CD4-positive, alpha-beta T cell (primary cell): ENCODE measurements around the gene BICRAL. TPM values are rescaled to one million over a fixed set of nuclear protein-coding genes. Genes with fewer than 3 reads are reported as not detected.
"Not testable (repeated sequence)": the region's sequence is repeated elsewhere in the genome, so short reads cannot be mapped to it uniquely, and the experiment has no call there.

ENCODE experiments used
- ATAC-seq: fragments of 200-7000 bp; cut with Tn5 transposase; one replicate; pipeline ENCODE4 v1.10.0; 2022; ENCODE audit warnings: mild to moderate bottlenecking; ENCODE audit not compliant: poor library complexity
- CTCF ChIA-PET: fragments of 350-600 bp; sonication (Branson Sonifier 250); formaldehyde crosslinking; loops from one replicate; lab custom pipeline; 2021; ENCODE audit warnings: antibody characterized with exemption, inconsistent platforms; lab: Charles Lee
- POLR2A ChIA-PET: fragments of 350-600 bp; sonication (Branson Sonifier 250); formaldehyde crosslinking; loops from one replicate; lab custom pipeline; 2021; ENCODE audit warnings: antibody characterized with exemption, inconsistent platforms; lab: Charles Lee
- DNase-seq, 14 experiments: peaks; one replicate each; pipeline ENCODE4 v3.0.0-alpha.2; 2013 to 2020; ENCODE audit warnings: mixed read lengths in 2 of 14
- H3K27ac ChIP-seq, 2 donors: one replicate each; pipeline versions ENCODE4 v1.5.1 to v1.7.0; 2013; ENCODE audit warnings: low read length in 2 of 2, low read depth in 1 of 2, mild to moderate bottlenecking in 1 of 2
- H3K27me3 ChIP-seq, 2 experiments: 1 replicate in 1 of 2; 2 replicates in 1 of 2; pipeline versions ENCODE4 v1.6.1 to v1.7.0; 2013; ENCODE audit warnings: low read length in 2 of 2, control low read depth in 1 of 2, mild to moderate bottlenecking in 1 of 2, moderate library complexity in 1 of 2; ENCODE audit not compliant: insufficient read depth in 2 of 2, control insufficient read depth in 1 of 2
- H3K36me3 ChIP-seq: one replicate; pipeline ENCODE4 v1.6.1; 2013; ENCODE audit warnings: low read length, control low read depth; ENCODE audit not compliant: insufficient read depth
- H3K4me1 ChIP-seq: one replicate; pipeline ENCODE4 v1.6.1; 2013; ENCODE audit warnings: low read length, control low read depth; ENCODE audit not compliant: insufficient read depth
- H3K4me3 ChIP-seq: one replicate; pipeline ENCODE4 v1.5.1; 2013; ENCODE audit warnings: mild to moderate bottlenecking, low read length, moderate library complexity
- H3K9me3 ChIP-seq, 2 experiments: 1 replicate in 1 of 2; 2 replicates in 1 of 2; pipeline versions ENCODE4 v1.6.1 to v1.7.0; 2013; ENCODE audit warnings: low read length in 2 of 2, mild to moderate bottlenecking in 2 of 2, control low read depth in 1 of 2, moderate library complexity in 1 of 2; ENCODE audit not compliant: control insufficient read depth in 1 of 2, insufficient read depth in 1 of 2
- H3K27ac Mint-ChIP-seq: one replicate; pipeline ENCODE4 v1.8.0; 2020; ENCODE audit warnings: mixed read lengths
- H3K27me3 Mint-ChIP-seq: one replicate; pipeline ENCODE4 v1.8.0; 2021; ENCODE audit warnings: mixed read lengths
- H3K36me3 Mint-ChIP-seq: one replicate; pipeline ENCODE4 v1.8.0; 2021; ENCODE audit warnings: low read depth, mixed read lengths
- H3K4me1 Mint-ChIP-seq: one replicate; pipeline ENCODE4 v1.8.0; 2021; ENCODE audit warnings: low read depth, mixed read lengths
- H3K4me3 Mint-ChIP-seq: one replicate; pipeline ENCODE4 v1.8.0; 2020; ENCODE audit warnings: mild to moderate bottlenecking, mixed read lengths
- H3K9me3 Mint-ChIP-seq: one replicate; pipeline ENCODE4 v1.8.0; 2020; ENCODE audit warnings: mixed read lengths
- CTCF ChIP-seq: fragments of 200-600 bp; IDR thresholded peaks from one replicate; pipeline ENCODE4 v1.8.0; 2022; ENCODE audit warnings: antibody characterized with exemption, mild to moderate bottlenecking
- intact Hi-C, 2 experiments: fragments of 100-400 bp; cut with DNase I in 1 of 2; cut with micrococcal nuclease in 1 of 2; formaldehyde crosslinking; loops; one replicate each; pipeline versions ENCODE4 v1.15.1 to v1.9.0; 2023 to 2025; cut with DNase I, micrococcal nuclease
- polyA plus RNA-seq, 2 donors: library from polyadenylated mRNA; unstranded; fragments of 120-200 nt; gene quantifications; one replicate each; pipeline ENCODE4 v1.2.1, GENCODE V29; 2013
- total RNA-seq, 174 experiments: library from RNA in 2 of 174; stranded (reverse) in 2 of 174; gene quantifications; one replicate each; pipeline ENCODE4 v1.2.3 and lab custom pipeline; 2021 to 2026

The BICRAL gene
- total RNA-seq (10 to 100 TPM; 15.0 to 15.8 TPM), total RNA-seq (lab: John Stamatoyannopoulos, UW) (10.9 to 130 (median 47.9) reads per million in 172 experiments)
- 25.5 TPM for polyA plus RNA-seq (2013, experiment 1 of 2)
- polyA plus RNA-seq (2013, experiment 2 of 2), result 28.9 TPM

- intact Hi-C loops, result loop anchor here (1.0 to 10.0 kb wide), 4 partner anchors 11 to 393 kb away; partner anchors contain the start of genes RPL7L1 (in 1 of the 2), SRF (in 1 of the 2) and TBCC (in 1 of the 2)
- peak within 1 kb of the TSS; percentile 100 for H3K27ac ChIP-seq
- peak within 1 kb of the TSS; percentile 81 for H3K4me3 ChIP-seq
- no peaks in the 10 kb centered on the region for H3K9me3 ChIP-seq
- no peak within 1 kb of the TSS for H3K27ac Mint-ChIP-seq
- POLR2A ChIA-PET, result interaction anchor here (0.5 to 22.3 kb wide), 38 partner anchors 9 to 1486 kb away, joined by 3 to 1427 read pairs (median 6); partner anchors contain the start of genes CNPY3, CUL7, HSP90AB1 and KLHDC3
- no peaks in the 10 kb centered on the region for H3K27me3 ChIP-seq
- DNase-seq (peak; percentile 58 to 88 (median 72)), ATAC-seq (peak; percentile 12)
- no peak for TF ChIP-seq CTCF
- no peaks in the 10 kb centered on the region for H3K9me3 Mint-ChIP-seq
- no peaks in the 10 kb centered on the region for H3K36me3 ChIP-seq
- H3K4me1 Mint-ChIP-seq, result peaks cover 37% of the 10 kb centered on the region
- H3K4me1 ChIP-seq, result peaks cover 48% of the 10 kb centered on the region
- peak within 1 kb of the TSS; percentile 100 for H3K4me3 Mint-ChIP-seq
- H3K27me3 Mint-ChIP-seq, result no peaks in the 10 kb centered on the region
- peaks cover 32% of the 10 kb centered on the region for H3K36me3 Mint-ChIP-seq
- CTCF ChIA-PET, result interaction anchor here (0.7 to 2.1 kb wide), 3 partner anchors 10 to 120 kb away, joined by 4 to 7 read pairs (median 6); no protein-coding TSS in a partner anchor
These were observed at the start of gene BICRAL for GRCh38 chr6:42781796-42782688. Gene BICRAL (plus strand): TSS chr6:42782052. CDS start chr6:42822023, 39,971 bp downstream.

- H3K27ac ChIP-seq, H3K4me3 ChIP-seq, H3K27ac Mint-ChIP-seq, H3K9me3 ChIP-seq, H3K36me3 ChIP-seq, H3K27me3 ChIP-seq, ATAC-seq, H3K4me3 Mint-ChIP-seq, H3K27me3 Mint-ChIP-seq, H3K36me3 Mint-ChIP-seq, H3K4me1 Mint-ChIP-seq, DNase-seq, H3K4me1 ChIP-seq, H3K9me3 Mint-ChIP-seq, intact Hi-C loops, CTCF ChIA-PET: not testable (repeated sequence)
- POLR2A ChIA-PET, result interaction anchor here (0.8 kb wide), 1 partner anchor 48 kb away, joined by 3 read pairs; the partner anchor contains the start of gene BICRAL
These were observed 47.9 kb upstream of the BICRAL start for GRCh38 chr6:42733867-42734481.

DNA sequence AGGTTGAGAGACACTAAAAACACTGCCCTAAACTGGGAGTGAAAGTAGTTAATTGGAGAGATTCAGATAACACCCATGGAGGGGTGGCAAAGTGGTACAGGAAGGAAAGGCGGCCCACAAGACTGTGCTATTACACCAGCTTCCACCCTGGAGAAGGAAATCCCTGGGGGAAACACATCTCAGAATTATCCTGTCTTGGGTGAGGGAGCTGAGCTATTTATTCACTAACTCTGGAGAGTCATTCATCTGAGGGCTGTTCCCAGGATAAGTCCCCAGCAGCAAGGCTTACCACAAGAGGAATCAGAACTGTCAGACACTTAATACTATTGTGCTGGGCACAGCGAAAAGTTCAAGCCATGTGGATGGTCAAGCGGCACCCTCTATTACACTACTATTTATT, 45.9 kb upstream of the BICRAL start:
- Histone ChIP-seq H3K36me3 (no peaks in the 10 kb centered on the region), H3K9me3 (no peaks in the 10 kb centered on the region), H3K27ac (no peak overlapping the region), H3K27me3 (no peaks in the 10 kb centered on the region), H3K4me1 (no peaks in the 10 kb centered on the region), H3K4me3 (no peak overlapping the region)
- Mint-ChIP-seq H3K4me1 (no peaks in the 10 kb centered on the region), H3K27me3 (no peaks in the 10 kb centered on the region), H3K4me3 (no peak overlapping the region), H3K9me3 (peaks cover 2% of the 10 kb centered on the region), H3K27ac (no peak overlapping the region), H3K36me3 (no peaks in the 10 kb centered on the region)
- no peak for TF ChIP-seq CTCF
- ChIA-PET CTCF (no interaction called here), POLR2A (interaction anchor here (0.9 kb wide), 1 partner anchor 9 kb away, joined by 3 read pairs; the partner anchor contains the start of gene TBCC)
- ATAC-seq (no peak), DNase-seq (no peak)
- intact Hi-C loops, result no loop called here
